RWPE2 (cell line): ENCODE results near the gene TBC1D5.

Experiments used
- ATAC-seq: fragments of 200-7000 bp; cut with Tn5 transposase; 3 replicates; pipeline ENCODE4 v1.9.1; 2021; ENCODE audit warnings: low read depth
- DNase-seq: peaks from one replicate; pipeline ENCODE4 v3.0.0-alpha.2; 2020; ENCODE audit warnings: low spot score
- H3K27ac ChIP-seq: fragments of 450-650 bp; 2 replicates; pipeline ENCODE4 v1.5.1; 2017; ENCODE audit warnings: mild to moderate bottlenecking; ENCODE audit not compliant: poor library complexity, severe bottlenecking
- H3K27me3 ChIP-seq: fragments of 250-450 bp; sonication (Bioruptor Pico); 2 replicates; pipeline ENCODE4 v1.5.1; 2021; ENCODE audit warnings: mild to moderate bottlenecking, moderate library complexity; ENCODE audit not compliant: insufficient read depth, poor library complexity, severe bottlenecking
- H3K36me3 ChIP-seq: fragments of 250-450 bp; sonication (Bioruptor Pico); 2 replicates; pipeline ENCODE4 v1.5.1; 2020; ENCODE audit warnings: low read depth, mild to moderate bottlenecking, moderate library complexity
- H3K4me1 ChIP-seq: fragments of 250-450 bp; sonication (Bioruptor Pico); 2 replicates; pipeline ENCODE4 v1.5.1; 2021; ENCODE audit warnings: mild to moderate bottlenecking, moderate library complexity; ENCODE audit not compliant: insufficient read depth, poor library complexity, severe bottlenecking
- H3K4me3 ChIP-seq: fragments of 250-450 bp; sonication (Bioruptor Pico); 2 replicates; pipeline ENCODE4 v1.5.1; 2021; ENCODE audit warnings: mild to moderate bottlenecking, moderate library complexity; ENCODE audit not compliant: severe bottlenecking
- H3K9me3 ChIP-seq: fragments of 250-450 bp; sonication (Bioruptor Pico); 2 replicates; pipeline ENCODE4 v1.5.1; 2021; ENCODE audit warnings: mild to moderate bottlenecking, moderate library complexity; ENCODE audit not compliant: severe bottlenecking
- CTCF ChIP-seq: fragments of 450-650 bp; IDR thresholded peaks from one replicate; pipeline ENCODE4 v1.5.1; 2017; ENCODE audit warnings: mild to moderate bottlenecking, moderate library complexity; ENCODE audit not compliant: poor library complexity, severe bottlenecking

Gene TBC1D5

DNA sequence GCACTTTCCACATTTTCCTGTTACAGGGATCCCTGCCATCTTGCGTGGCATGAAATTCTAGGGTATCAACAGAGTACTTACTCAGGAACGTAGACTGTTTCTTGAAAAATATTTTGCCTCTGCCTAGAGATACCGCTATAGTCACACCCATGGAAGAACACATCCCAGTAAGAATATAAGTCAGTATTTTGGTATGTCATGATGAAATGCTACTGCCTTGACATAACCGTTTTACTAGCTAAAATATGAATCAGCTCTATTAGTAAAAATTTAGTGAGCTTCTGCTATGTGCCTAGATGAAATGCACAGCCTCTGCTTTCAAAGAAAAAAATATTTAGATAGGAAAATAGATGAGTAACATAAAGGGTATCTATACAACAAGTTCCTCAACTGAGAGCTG, 276.4 kb downstream of the TBC1D5 start:
- H3K9me3 ChIP-seq, result no peaks in the 10 kb centered on the region
- peaks cover 3% of the 10 kb centered on the region for H3K4me1 ChIP-seq
- no peak for TF ChIP-seq CTCF
- no peaks in the 10 kb centered on the region for H3K27me3 ChIP-seq
- ATAC-seq (peak; percentile 69; the same call in 2 of the 3 replicates), DNase-seq (no peak)
- H3K36me3 ChIP-seq, result no peaks in the 10 kb centered on the region
- H3K4me3 ChIP-seq, result no peak overlapping the region
- H3K27ac ChIP-seq, result no peak overlapping the region

GRCh38 chr3:17459470-17459993, 282.9 kb downstream of the TBC1D5 start:
- H3K9me3 ChIP-seq, result no peaks in the 10 kb centered on the region
- no peaks in the 10 kb centered on the region for H3K27me3 ChIP-seq
- no peak overlapping the region for H3K4me3 ChIP-seq
- ATAC-seq, result no peak
- no peaks in the 10 kb centered on the region for H3K4me1 ChIP-seq
- H3K36me3 ChIP-seq, result no peaks in the 10 kb centered on the region
- no peak for DNase-seq
- TF ChIP-seq CTCF, result no peak
- no peak overlapping the region for H3K27ac ChIP-seq

DNA sequence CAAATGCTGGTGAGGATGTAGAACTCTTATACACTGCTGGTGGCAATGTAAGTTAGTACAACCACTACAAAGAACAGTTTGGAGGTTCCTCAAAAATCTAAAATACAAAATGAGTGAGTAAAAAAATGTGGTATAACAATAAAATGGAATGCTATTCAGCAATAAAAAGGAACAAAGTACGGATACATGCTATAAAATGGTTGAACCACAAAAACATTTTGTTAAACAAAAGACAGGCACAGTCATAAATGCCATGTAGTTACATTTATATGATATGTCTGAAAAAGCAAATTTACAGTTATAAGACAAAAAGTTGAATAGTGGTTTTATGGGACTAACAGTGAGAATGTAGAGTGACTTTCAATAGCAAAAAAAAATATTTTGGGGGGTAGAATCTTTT, 285.8 kb downstream of the TBC1D5 start:
- Histone ChIP-seq H3K9me3 (no peaks in the 10 kb centered on the region), H3K27me3 (no peaks in the 10 kb centered on the region), H3K27ac (no peak overlapping the region), H3K36me3 (no peaks in the 10 kb centered on the region), H3K4me1 (no peaks in the 10 kb centered on the region), H3K4me3 (no peak overlapping the region)
- TF ChIP-seq CTCF, result no peak
- ATAC-seq, result no peak
- no peak for DNase-seq

GRCh38 chr3:17456046-17456445, 286.4 kb downstream of the TBC1D5 start:
- ATAC-seq (no peak), DNase-seq (no peak)
- TF ChIP-seq CTCF, result no peak
- Histone ChIP-seq H3K4me3 (no peak overlapping the region), H3K36me3 (no peaks in the 10 kb centered on the region), H3K27ac (no peak overlapping the region), H3K9me3 (no peaks in the 10 kb centered on the region), H3K27me3 (no peaks in the 10 kb centered on the region), H3K4me1 (no peaks in the 10 kb centered on the region)

GRCh38 chr3:17444865-17445264, 297.6 kb downstream of the TBC1D5 start:
- H3K27me3 ChIP-seq, result no peaks in the 10 kb centered on the region
- ATAC-seq (no peak), DNase-seq (no peak)
- TF ChIP-seq CTCF, result no peak
- H3K9me3 ChIP-seq, result no peaks in the 10 kb centered on the region
- H3K4me3 ChIP-seq, result no peak overlapping the region
- H3K4me1 ChIP-seq, result no peaks in the 10 kb centered on the region
- no peaks in the 10 kb centered on the region for H3K36me3 ChIP-seq
- no peak overlapping the region for H3K27ac ChIP-seq
